NB4 (cell line): ENCODE data around the gene SEPTIN8.
"Not testable (repeated sequence)": the region's sequence is repeated elsewhere in the genome, so short reads cannot be mapped to it uniquely, and the experiment has no call there.

ENCODE experiments used
- MYC ChIP-seq: IDR thresholded peaks from 2 replicates; pipeline ENCODE4 v1.6.1; 2011; ENCODE audit warnings: low read depth, low read length
- POLR2A ChIP-seq: IDR thresholded peaks from 2 replicates; pipeline ENCODE4 v1.6.1; 2011; ENCODE audit warnings: mild to moderate bottlenecking; ENCODE audit not compliant: insufficient read length; ENCODE audit errors: extremely low read depth
- TF ChIP-seq, protein P1 (sequence below): IDR thresholded peaks from one replicate; pipeline ENCODE4 v1.5.1; 2012; ENCODE audit warnings: low read depth, low read length
- TF ChIP-seq, protein P2 (sequence below): IDR thresholded peaks from 2 replicates; pipeline ENCODE4 v1.6.1; 2011; ENCODE audit warnings: low read depth, low read length

GRCh38 chr5:132804219-132804618 lies 27.2 kb upstream of the SEPTIN8 start:
- TF ChIP-seq, protein P1, sequence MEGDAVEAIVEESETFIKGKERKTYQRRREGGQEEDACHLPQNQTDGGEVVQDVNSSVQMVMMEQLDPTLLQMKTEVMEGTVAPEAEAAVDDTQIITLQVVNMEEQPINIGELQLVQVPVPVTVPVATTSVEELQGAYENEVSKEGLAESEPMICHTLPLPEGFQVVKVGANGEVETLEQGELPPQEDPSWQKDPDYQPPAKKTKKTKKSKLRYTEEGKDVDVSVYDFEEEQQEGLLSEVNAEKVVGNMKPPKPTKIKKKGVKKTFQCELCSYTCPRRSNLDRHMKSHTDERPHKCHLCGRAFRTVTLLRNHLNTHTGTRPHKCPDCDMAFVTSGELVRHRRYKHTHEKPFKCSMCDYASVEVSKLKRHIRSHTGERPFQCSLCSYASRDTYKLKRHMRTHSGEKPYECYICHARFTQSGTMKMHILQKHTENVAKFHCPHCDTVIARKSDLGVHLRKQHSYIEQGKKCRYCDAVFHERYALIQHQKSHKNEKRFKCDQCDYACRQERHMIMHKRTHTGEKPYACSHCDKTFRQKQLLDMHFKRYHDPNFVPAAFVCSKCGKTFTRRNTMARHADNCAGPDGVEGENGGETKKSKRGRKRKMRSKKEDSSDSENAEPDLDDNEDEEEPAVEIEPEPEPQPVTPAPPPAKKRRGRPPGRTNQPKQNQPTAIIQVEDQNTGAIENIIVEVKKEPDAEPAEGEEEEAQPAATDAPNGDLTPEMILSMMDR: not testable (repeated sequence)
- TF ChIP-seq, protein P2, sequence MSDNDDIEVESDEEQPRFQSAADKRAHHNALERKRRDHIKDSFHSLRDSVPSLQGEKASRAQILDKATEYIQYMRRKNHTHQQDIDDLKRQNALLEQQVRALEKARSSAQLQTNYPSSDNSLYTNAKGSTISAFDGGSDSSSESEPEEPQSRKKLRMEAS: not testable (repeated sequence)
- TF ChIP-seq POLR2A, MYC: not testable (repeated sequence)
